GM23248 (cell line): ENCODE measurements around the gene IL21R. TPM values are rescaled to one million over a fixed set of nuclear protein-coding genes. Genes with fewer than 3 reads are reported as not detected.
A peak's percentile ranks its signal among the peaks of the same experiment; 100 is the strongest.

Experiments used
- DNase-seq: peaks from one replicate; pipeline ENCODE4 v3.0.0-alpha.2; 2015
- H2AFZ ChIP-seq: fragments of 200-600 bp; sonication (generic); 2 replicates; pipeline ENCODE4 v1.6.1; 2016; ENCODE audit warnings: antibody characterized with exemption
- H3F3A ChIP-seq: fragments of 200-600 bp; sonication (generic); 2 replicates; pipeline ENCODE4 v1.6.1; 2016; ENCODE audit warnings: mild to moderate bottlenecking, antibody characterized with exemption, mixed run types; ENCODE audit not compliant: insufficient read depth
- H3K27ac ChIP-seq: fragments of 200-600 bp; sonication (generic); 2 replicates; pipeline ENCODE4 v1.5.1; 2016; ENCODE audit warnings: mild to moderate bottlenecking
- H3K27me3 ChIP-seq: fragments of 200-600 bp; sonication (generic); replicated peaks from 2 replicates; pipeline ENCODE4 v1.6.1; 2016; ENCODE audit warnings: mild to moderate bottlenecking; ENCODE audit not compliant: insufficient read depth
- H3K36me3 ChIP-seq: fragments of 200-600 bp; sonication (generic); 2 replicates; pipeline ENCODE4 v1.6.1; 2016; ENCODE audit warnings: low read depth, mild to moderate bottlenecking
- H3K4me1 ChIP-seq: fragments of 200-600 bp; sonication (generic); 2 replicates; pipeline ENCODE4 v1.6.1; 2016; ENCODE audit warnings: mild to moderate bottlenecking; ENCODE audit not compliant: insufficient read depth
- H3K4me2 ChIP-seq: fragments of 200-600 bp; sonication (generic); one replicate; pipeline ENCODE4 v1.6.1; 2016; ENCODE audit warnings: mild to moderate bottlenecking; ENCODE audit not compliant: unreplicated experiment
- H3K4me3 ChIP-seq: fragments of 200-600 bp; sonication (generic); 2 replicates; pipeline ENCODE4 v1.5.1; 2016; ENCODE audit warnings: mild to moderate bottlenecking
- H3K79me2 ChIP-seq: fragments of 200-600 bp; sonication (generic); 2 replicates; pipeline ENCODE4 v1.6.1; 2016; ENCODE audit warnings: mild to moderate bottlenecking; ENCODE audit not compliant: insufficient read depth
- H3K9ac ChIP-seq: fragments of 200-600 bp; sonication (generic); 2 replicates; pipeline ENCODE4 v1.6.1; 2016; ENCODE audit warnings: mild to moderate bottlenecking
- H3K9me2 ChIP-seq: fragments of 200-600 bp; sonication (generic); 2 replicates; pipeline ENCODE4 v1.6.1; 2016; ENCODE audit warnings: mixed run types, mild to moderate bottlenecking, moderate library complexity; ENCODE audit not compliant: insufficient read depth
- H3K9me3 ChIP-seq: fragments of 200-600 bp; sonication (generic); one replicate; pipeline ENCODE4 v1.6.1; 2017; ENCODE audit warnings: low read depth
- H4K20me1 ChIP-seq: fragments of 200-600 bp; sonication (generic); 2 replicates; pipeline ENCODE4 v1.6.0; 2016; ENCODE audit not compliant: insufficient read depth
- EZH2 ChIP-seq: fragments of 200-600 bp; sonication (generic); IDR thresholded peaks from 2 replicates; pipeline ENCODE4 v1.6.1; 2018; ENCODE audit warnings: antibody characterized with exemption, mild to moderate bottlenecking; ENCODE audit not compliant: insufficient read depth, poor library complexity, severe bottlenecking
- EZH2phosphoT487 ChIP-seq: fragments of 200-600 bp; sonication (generic); IDR thresholded peaks from 2 replicates; pipeline ENCODE4 v1.6.1; 2018; ENCODE audit warnings: antibody characterized with exemption, moderate library complexity, mild to moderate bottlenecking, low read depth; ENCODE audit not compliant: insufficient read depth
- WGBS, 2 experiments: methylation state at CpG; one replicate each; pipeline ENCODE4 v1.1.6; 2015 to 2017; ENCODE audit warnings: low lambda C conversion rate in 2 of 2, low coverage in 1 of 2; ENCODE audit errors: missing lambda C conversion rate in 2 of 2; 5-methylcytosine and 5-hydroxymethylcytosine counted together
- in situ Hi-C: fragments of 300-500 bp; cut with MboI; formaldehyde crosslinking; loops from 2 replicates; pipeline ENCODE4 v1.15.0; 2020
- polyA plus RNA-seq: library from polyadenylated mRNA; unstranded; fragments of >200 nt; fragmentation: Nextera tagmentation; extraction: Ambion mirVana; gene quantifications from 2 replicates; pipeline ENCODE4 v1.2.1, GENCODE V29; 2016
- total RNA-seq: library from RNA; depleted of rRNA; stranded (reverse); fragments of >200 nt; shearing (Covaris generic); gene quantifications from 2 replicates; pipeline ENCODE4 v1.2.3, GENCODE V29; 2014

IL21R gene
- total and polyA plus RNA-seq, 2 experiments from 2014 or later, result 1.2 to 1.5 TPM

DNA sequence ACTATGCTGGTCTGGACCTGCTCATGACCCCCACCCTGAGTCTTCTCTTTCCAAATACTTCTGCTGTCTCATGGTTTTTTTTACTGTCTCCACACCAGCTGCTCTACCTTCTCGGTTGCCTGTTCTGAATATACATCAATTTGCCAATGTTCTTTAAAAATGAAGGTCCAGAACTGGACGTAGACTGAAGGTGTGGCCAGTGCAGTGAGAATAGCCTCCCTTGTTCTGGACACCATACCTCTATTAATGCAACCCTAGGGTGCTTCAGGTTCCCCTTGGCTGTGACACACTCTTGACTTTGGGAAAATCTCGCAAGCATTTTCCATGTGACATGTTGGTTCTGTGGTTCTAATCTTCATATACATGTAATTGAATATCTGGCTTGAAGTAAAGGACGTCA, 15.3 kb upstream of the IL21R start:
- H3K27me3 ChIP-seq, result no peaks in the 10 kb centered on the region; the same call in 1 of the 2 replicates
- no peak overlapping the region for H3K27ac ChIP-seq
- H3K4me3 ChIP-seq, result no peak overlapping the region
- DNase-seq, result no peak
- H3K4me2 ChIP-seq, result no peak overlapping the region
- no peak overlapping the region for H2AFZ ChIP-seq
- no peaks in the 10 kb centered on the region for H3K4me1 ChIP-seq
- H3K36me3 ChIP-seq, result no peaks in the 10 kb centered on the region
- no peaks in the 10 kb centered on the region for H3K9me3 ChIP-seq
- no peaks in the 10 kb centered on the region for H4K20me1 ChIP-seq
- TF ChIP-seq EZH2phosphoT487, result no peak
- no peak overlapping the region for H3K9ac ChIP-seq
- WGBS, 2 experiments, result 57 to 60% methylated on average over 4 of the region's 4 CpGs
- no peaks in the 10 kb centered on the region for H3K9me2 ChIP-seq
- H3K79me2 ChIP-seq, result no peaks in the 10 kb centered on the region
- H3F3A ChIP-seq, result no peaks in the 10 kb centered on the region
- in situ Hi-C loops, result no loop called here

DNA sequence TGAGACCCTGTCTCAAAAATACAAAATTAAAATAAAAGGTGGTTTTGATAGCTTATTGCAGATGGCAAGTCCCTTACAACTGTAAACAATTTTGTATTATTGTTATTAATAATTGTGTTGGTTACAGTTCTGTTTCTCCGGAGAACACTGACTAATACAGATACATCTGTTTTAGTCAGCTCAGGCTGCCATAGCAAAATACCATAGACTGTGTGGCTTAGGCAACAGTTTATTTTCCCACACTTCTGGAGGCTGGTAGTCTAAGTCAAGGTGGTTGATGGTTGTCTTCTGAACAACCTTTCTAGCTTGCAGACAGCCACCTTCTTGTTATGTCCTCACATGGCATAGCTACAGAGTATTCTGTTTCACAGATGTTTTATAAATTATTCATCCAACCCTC, 14.2 kb upstream of the IL21R start:
- in situ Hi-C loops, result no loop called here
- Histone ChIP-seq H2AFZ (no peak overlapping the region), H3K36me3 (no peaks in the 10 kb centered on the region), H3K4me1 (no peaks in the 10 kb centered on the region), H3K27me3 (no peaks in the 10 kb centered on the region; the same call in 1 of the 2 replicates), H3K9ac (no peak overlapping the region), H4K20me1 (no peaks in the 10 kb centered on the region), H3K9me3 (no peaks in the 10 kb centered on the region), H3K4me3 (no peak overlapping the region), H3K27ac (no peak overlapping the region), H3K79me2 (no peaks in the 10 kb centered on the region), H3K4me2 (no peak overlapping the region), H3F3A (no peaks in the 10 kb centered on the region), H3K9me2 (no peaks in the 10 kb centered on the region)
- peak; percentile 33 for DNase-seq
- no peak for TF ChIP-seq EZH2phosphoT487
- no peak for TF ChIP-seq EZH2
- WGBS, 2 experiments, result 76 to 82% methylated on average over 1 of the region's 1 CpG

- H3K27me3 ChIP-seq, result no peaks in the 10 kb centered on the region; the same call in 1 of the 2 replicates
- no peaks in the 10 kb centered on the region for H3F3A ChIP-seq
- H4K20me1 ChIP-seq, result no peaks in the 10 kb centered on the region
- H3K9me2 ChIP-seq, result no peaks in the 10 kb centered on the region
- H3K4me2 ChIP-seq, result no peak overlapping the region
- no peak for TF ChIP-seq EZH2
- no peak for TF ChIP-seq EZH2phosphoT487
- H3K27ac ChIP-seq, result no peak overlapping the region
- WGBS, 2 experiments, result 50 to 57% methylated on average over 8 of the region's 8 CpGs
- H3K4me3 ChIP-seq, result no peak overlapping the region
- no peaks in the 10 kb centered on the region for H3K9me3 ChIP-seq
- in situ Hi-C loops, result no loop called here
- DNase-seq, result no peak
- H2AFZ ChIP-seq, result no peak overlapping the region
- no peaks in the 10 kb centered on the region for H3K4me1 ChIP-seq
- no peak overlapping the region for H3K9ac ChIP-seq
- H3K79me2 ChIP-seq, result no peaks in the 10 kb centered on the region
- H3K36me3 ChIP-seq, result no peaks in the 10 kb centered on the region
These were observed 12.6 kb upstream of the IL21R start for GRCh38 chr16:27389272-27389961.

DNA sequence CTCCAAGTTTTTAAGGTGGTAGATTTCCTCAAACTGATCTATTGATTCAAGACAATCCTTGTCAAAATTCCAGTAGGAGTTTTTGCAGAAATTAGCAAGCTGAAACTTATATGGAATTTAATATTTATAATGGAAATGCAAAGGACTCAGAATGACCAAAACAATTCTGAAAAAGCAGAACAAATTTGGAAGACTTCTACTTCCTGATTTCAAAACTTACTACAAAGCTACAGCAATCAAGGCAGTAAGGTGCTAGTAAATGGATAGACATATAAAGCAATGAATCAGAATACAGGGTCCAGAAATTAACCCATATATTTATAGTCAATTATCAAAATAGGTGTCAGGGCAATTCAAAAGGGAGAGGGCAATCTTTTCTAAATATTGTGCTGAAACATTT, 11.8 kb upstream of the IL21R start:
- no peaks in the 10 kb centered on the region for H3K9me3 ChIP-seq
- no peaks in the 10 kb centered on the region; the same call in 1 of the 2 replicates for H3K27me3 ChIP-seq

More for the DNA sequence above, 11.8 kb upstream of the IL21R start:
- in situ Hi-C loops, result no loop called here
- Histone ChIP-seq H3K36me3 (no peaks in the 10 kb centered on the region), H3F3A (no peaks in the 10 kb centered on the region), H2AFZ (no peak overlapping the region), H3K9me2 (no peaks in the 10 kb centered on the region), H3K9ac (no peak overlapping the region), H3K79me2 (no peaks in the 10 kb centered on the region), H3K27ac (no peak overlapping the region), H3K4me1 (no peaks in the 10 kb centered on the region), H3K4me3 (no peak overlapping the region), H3K4me2 (no peak overlapping the region), H4K20me1 (no peaks in the 10 kb centered on the region)
- TF ChIP-seq EZH2 (no peak), EZH2phosphoT487 (no peak)
- DNase-seq, result no peak
